Left lobe of liver (tissue), 2 donors: Measurements from ENCODE around the gene LTBP3. TPM values are rescaled to one million over a fixed set of nuclear protein-coding genes. Genes with fewer than 3 reads are reported as not detected.

Source experiments
- ATAC-seq: fragments of 200-7000 bp; cut with Tn5 transposase; one replicate; pipeline ENCODE4 v1.9.1; 2020; ENCODE audit warnings: mild to moderate bottlenecking, moderate library complexity
- DNase-seq: peaks from one replicate; pipeline ENCODE4 v3.0.0-alpha.2; 2020; ENCODE audit warnings: low spot score
- total RNA-seq: library from RNA; stranded (reverse); gene quantifications from one replicate; pipeline ENCODE4 v1.2.1, GENCODE V29; 2021
- donor health status: DM: no; HTN: no; CAD: no; lungs with moderate emphysema.
- donor health status: DM: no; HTN: yes; CAD: no.

LTBP3 gene
- total RNA-seq, 1 donor from 2014 or later, result 42.3 TPM

GRCh38 chr11:65555693-65556231 is 2.4 kb downstream of the LTBP3 start:
- ATAC-seq, result no peak
- DNase-seq, result no peak

- no peak for ATAC-seq
- DNase-seq, result no peak
Measured at GRCh38 chr11:65554842-65555430, 3.2 kb downstream of the LTBP3 start.

- DNase-seq (no peak), ATAC-seq (no peak)
Measured at GRCh38 chr11:65554057-65554818, 3.9 kb downstream of the LTBP3 start.

DNA sequence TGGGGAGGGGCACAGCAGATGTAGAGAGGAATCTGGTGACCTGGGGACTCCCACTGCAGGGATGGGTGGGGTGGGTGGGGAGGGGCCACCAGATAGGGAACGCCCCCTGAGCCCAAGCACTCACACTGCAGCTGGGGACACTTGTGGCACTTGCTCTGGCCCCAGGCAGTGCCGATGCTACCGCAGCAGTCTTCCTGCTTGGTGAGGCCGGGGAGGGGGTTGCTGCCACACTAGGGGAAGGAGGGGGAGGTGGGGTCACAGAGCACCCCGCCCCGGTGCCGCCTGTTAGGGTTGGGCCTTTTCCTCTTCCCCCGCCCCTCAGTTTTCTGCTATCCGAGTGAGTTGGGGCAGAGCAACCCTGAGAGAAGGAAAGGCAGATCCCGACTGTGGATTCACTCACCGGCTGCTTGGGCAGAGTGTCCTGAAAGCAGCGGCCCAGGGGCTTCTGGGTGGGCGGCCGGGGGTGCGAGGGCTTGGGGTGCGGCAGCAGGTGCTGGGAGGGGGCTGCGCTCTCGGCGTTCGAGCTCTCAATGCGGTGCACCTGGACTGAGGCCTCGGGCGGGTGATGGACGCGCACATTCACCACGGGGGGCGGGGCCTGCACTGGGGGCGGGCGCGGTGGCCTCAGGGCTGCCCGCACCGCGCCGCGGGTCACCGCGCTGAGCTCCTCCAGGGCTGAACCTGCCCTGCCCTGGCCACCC is 4.7 kb downstream of the LTBP3 start:
- no peak for ATAC-seq

GRCh38 chr11:65552388-65552951 is 5.7 kb downstream of the LTBP3 start:
- DNase-seq, result no peak
- ATAC-seq, result no peak

More for the DNA sequence above, 4.7 kb downstream of the LTBP3 start:
- no peak for DNase-seq

- DNase-seq (peak; percentile 76), ATAC-seq (peak; percentile 68)
Measured at GRCh38 chr11:65551572-65552387, 6.4 kb downstream of the LTBP3 start.

GRCh38 chr11:65549096-65549495 is 9.1 kb downstream of the LTBP3 start:
- DNase-seq (no peak), ATAC-seq (no peak)

DNA sequence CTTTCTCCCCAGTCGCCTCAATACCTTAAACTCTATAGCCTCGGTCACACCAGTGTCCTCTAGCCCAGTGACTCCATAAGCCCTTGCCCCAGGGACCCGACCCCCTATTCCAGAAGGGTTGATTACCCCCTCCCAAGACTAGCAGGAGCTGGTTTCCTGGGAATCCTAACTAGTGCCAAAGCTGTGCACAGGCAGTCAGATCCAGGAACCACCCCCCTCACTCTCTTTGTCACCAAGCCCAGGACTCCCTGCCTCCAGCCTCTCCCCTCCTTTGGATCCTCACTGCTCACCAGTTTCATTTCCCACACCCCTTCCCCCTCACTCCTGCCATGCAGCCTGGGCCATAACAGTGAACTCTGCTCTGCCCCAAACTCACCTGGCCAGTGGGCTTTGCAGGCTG is 9.8 kb downstream of the LTBP3 start:
- no peak for DNase-seq
- ATAC-seq, result no peak

GRCh38 chr11:65547446-65548125 is 10.6 kb downstream of the LTBP3 start:
- ATAC-seq (no peak), DNase-seq (no peak)

DNA sequence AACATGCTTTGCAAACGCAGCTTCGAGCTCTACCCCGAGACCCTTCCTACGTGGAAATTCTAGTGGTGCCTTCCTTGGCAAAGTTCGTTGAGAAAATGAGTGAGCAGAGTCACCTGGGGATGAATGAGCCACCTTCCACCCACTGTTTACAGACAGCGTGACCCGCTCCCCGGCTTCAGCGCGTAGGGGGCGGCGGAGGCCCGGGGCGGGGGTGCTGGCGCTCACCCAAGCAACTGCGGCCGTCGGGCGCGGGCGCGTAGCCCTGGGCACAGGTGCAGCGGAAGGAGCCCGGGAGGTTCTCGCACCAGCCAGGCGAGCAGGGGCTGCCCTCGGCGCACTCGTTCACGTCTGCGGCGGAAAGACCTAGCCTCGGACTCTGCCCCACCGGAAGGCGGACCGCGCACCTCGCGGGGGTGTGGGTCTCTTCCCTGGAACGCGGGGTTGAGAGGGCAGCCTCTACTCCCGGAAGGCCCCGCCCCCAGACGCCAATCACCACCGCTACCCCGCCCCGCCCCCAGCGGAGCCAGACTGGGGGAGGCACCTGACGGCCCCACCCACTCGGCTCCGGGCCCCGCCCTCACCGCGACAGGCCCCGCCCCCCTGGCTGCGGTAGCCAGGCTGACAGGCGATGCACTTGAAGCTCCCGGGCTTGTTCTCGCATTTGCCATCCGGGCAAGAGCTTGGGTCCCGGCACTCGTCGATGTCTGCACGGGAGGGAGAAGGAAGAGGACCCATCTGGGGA is 11.8 kb downstream of the LTBP3 start:
- peak; percentile 87 for ATAC-seq
- DNase-seq, result peak; percentile 98

DNA sequence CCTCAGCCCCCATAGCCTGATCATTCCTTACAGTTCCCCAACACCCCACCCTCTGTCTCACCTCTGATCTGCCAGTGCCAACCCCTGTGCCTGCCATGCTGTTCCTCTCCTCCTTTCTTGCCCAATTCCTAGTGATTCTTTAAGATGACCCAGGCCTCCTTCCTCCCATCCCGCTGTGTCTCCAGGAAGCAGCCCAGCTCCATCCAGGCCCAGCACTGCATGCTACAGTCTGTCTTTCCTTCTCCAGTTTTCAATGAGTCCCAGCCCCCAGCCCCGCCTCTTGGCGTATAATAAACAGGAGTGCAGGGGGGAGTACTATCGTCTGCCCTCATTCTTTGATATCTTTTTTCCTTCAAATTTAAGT is 12.3 kb downstream of the LTBP3 start:
- no peak for ATAC-seq
- DNase-seq, result no peak

DNA sequence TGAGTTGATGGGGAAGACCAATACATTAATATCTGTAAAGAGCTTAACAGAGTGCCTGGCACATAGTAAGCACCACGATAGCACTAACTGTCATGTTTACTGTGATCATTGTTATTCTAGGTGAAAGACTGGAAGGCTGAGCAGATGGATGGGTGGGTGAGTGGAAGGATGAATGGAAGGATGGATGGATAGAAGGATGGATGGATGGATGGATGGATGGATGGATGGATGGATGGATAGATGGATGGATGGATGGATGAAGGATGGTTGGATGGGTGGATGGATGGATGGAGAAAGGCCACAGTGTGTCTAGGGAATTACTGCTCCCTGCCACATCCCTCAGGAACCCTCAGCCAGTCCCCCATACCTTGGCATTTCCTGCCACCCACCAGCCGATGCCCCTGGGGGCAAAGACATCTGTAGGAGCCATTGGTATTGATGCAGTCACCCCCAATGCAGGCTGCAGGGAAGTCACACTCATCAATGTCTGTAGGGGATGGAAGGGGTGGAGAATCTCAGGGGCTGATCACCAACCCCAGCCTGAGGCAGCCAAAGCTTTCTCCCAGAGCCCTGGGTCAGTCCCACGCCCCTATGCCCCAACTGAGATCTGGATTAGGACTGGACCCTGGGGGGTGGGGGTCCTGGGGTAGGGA is 15.3 kb downstream of the LTBP3 start:
- DNase-seq, result no peak
- ATAC-seq, result no peak

DNA sequence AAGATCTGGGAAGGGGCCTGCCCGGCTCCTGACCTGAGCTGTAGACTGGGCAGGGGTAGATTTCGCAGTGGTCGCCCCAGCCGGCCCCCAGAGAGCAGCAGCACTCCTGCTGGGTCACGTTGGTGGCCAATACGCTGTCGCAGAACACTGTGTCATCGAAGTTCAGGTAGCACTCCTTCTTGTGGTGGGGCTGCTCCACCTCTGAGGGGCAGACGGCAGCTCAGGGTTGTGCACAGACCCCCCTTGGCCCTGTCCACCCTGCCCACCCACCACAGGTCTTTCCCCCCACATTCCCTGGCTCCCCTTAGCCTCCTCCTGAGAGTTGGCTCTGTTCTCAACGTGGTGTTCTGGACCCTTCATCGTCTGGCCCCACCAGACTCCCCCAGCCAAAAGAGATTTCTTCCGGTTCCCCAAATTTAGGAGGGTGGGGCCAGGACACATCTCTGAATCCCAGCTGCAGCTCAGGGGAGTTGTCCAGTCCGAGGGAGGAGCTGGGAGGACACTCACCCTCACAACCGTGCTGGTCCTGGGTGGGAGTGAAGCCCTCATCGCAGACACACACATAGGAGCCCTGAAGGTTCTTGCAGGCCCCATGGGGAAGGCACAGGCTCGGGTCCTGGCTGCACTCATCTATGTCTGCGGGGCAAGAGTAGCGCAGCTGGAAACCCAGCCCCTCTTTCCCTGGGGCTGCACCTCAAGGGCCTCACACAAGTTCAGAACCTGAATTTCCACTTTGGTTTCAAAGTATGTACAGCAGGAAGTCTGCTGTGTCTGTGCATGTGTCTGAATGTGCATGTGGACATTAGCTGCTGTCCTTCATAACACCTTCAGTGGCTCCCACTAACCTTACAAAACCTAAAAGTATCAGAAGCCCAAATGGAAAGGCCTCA is 16.8 kb downstream of the LTBP3 start:
- ATAC-seq (no peak), DNase-seq (no peak)

GRCh38 chr11:65540290-65541092 is 17.7 kb downstream of the LTBP3 start:
- peak; percentile 86 for ATAC-seq

DNA sequence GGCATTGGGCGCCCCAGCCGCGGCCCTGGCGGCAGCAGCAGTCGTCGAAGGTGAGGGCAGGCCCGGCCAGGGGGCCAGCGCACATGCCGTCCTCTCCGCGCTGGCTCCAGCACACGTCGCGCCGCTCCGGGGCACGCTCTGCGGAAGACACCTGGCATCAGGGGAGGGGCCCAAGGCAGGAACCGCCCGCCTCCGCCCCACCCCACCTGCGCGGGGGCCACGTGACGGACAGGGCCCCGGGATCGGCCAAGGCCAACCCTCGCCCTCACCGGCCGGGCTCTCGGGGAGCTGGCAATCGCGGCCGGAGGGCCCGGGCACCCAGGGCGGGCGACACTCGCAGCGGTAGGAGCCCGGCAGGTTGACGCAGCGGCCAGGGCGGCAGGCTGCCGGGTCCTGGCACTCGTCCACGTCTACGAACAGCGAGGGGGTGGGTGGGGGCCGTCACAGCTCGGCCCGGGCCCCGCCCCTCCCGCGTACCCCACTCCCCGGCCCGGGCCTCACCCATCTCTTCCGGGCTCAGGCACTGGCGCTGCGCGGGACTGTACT is 18.3 kb downstream of the LTBP3 start:
- no peak for ATAC-seq
- no peak for DNase-seq

More at GRCh38 chr11:65540290-65541092, 17.7 kb downstream of the LTBP3 start:
- peak; percentile 85 for DNase-seq

- DNase-seq, result no peak
Measured at GRCh38 chr11:65538915-65539743, 19.0 kb downstream of the LTBP3 start.

More at GRCh38 chr11:65538915-65539743, 19.0 kb downstream of the LTBP3 start:
- ATAC-seq, result no peak
